Activated T-helper 1 cell treated with anti-CD3 and anti-CD28 coated beads, Interleukin-2, amount 50 U/mL, for 16 hours (primary cell): ENCODE data around the gene COL18A1.
"Not testable (repeated sequence)": the region's sequence is repeated elsewhere in the genome, so short reads cannot be mapped to it uniquely, and the experiment has no call there.

ENCODE experiments used
- DNase-seq, 2 donors: peaks; one replicate each; pipeline ENCODE4 v3.0.0-alpha.2; 2020; ENCODE audit warnings: low read depth in 1 of 2, low spot score in 1 of 2

COL18A1 gene

GRCh38 chr21:45404730-45405270 lies at the start of gene COL18A1:
Gene COL18A1, plus strand, starts transcription at chr21:45405165. Its CDS starts 66 bp downstream, at chr21:45405231.
- peak in 1 of 2 donors; percentile 17 for DNase-seq

GRCh38 chr21:45355573-45355972 lies 49.4 kb upstream of the COL18A1 start:
- DNase-seq, result no peak

- no peak for DNase-seq
Measured at GRCh38 chr21:45356251-45356650, 48.7 kb upstream of the COL18A1 start.

- DNase-seq, result no peak
Measured at GRCh38 chr21:45356653-45357435, 48.1 kb upstream of the COL18A1 start.

GRCh38 chr21:45357436-45358260 lies 47.3 kb upstream of the COL18A1 start:
- no peak for DNase-seq

GRCh38 chr21:45358261-45358670 lies 46.7 kb upstream of the COL18A1 start:
- no peak for DNase-seq

- no peak for DNase-seq
Measured at GRCh38 chr21:45358711-45359310, 46.2 kb upstream of the COL18A1 start.

GRCh38 chr21:45359451-45360217 lies 45.3 kb upstream of the COL18A1 start:
- DNase-seq, result no peak

- DNase-seq, result no peak
Measured at GRCh38 chr21:45361033-45361997, 43.6 kb upstream of the COL18A1 start.

GRCh38 chr21:45362077-45362747 lies 42.8 kb upstream of the COL18A1 start:
- no peak for DNase-seq

- no peak for DNase-seq
Measured at GRCh38 chr21:45362748-45363145, 42.2 kb upstream of the COL18A1 start.

- DNase-seq, result not testable (repeated sequence)
Measured at GRCh38 chr21:45363272-45363671, 41.7 kb upstream of the COL18A1 start.

- DNase-seq, result no peak
Measured at GRCh38 chr21:45363921-45364467, 41.0 kb upstream of the COL18A1 start.

- no peak for DNase-seq
Measured at GRCh38 chr21:45364468-45365185, 40.3 kb upstream of the COL18A1 start.

GRCh38 chr21:45365186-45365607 lies 39.8 kb upstream of the COL18A1 start:
- DNase-seq, result no peak

GRCh38 chr21:45365608-45366241 lies 39.2 kb upstream of the COL18A1 start:
- no peak for DNase-seq

- no peak for DNase-seq
Measured at GRCh38 chr21:45366476-45366875, 38.5 kb upstream of the COL18A1 start.
